HG03135 (cell line): ENCODE measurements around the gene PTTG1IP.
A peak's percentile ranks its signal among the peaks of the same experiment; 100 is the strongest.
"Not testable (repeated sequence)": the region's sequence is repeated elsewhere in the genome, so short reads cannot be mapped to it uniquely, and the experiment has no call there.

Source experiments
- ATAC-seq: cut with Tn5 transposase; IDR thresholded peaks from one replicate; pipeline ENCODE4 v1.9.1; 2021; ENCODE audit warnings: mild to moderate bottlenecking, moderate library complexity; ENCODE audit not compliant: unreplicated experiment

PTTG1IP gene

GRCh38 chr21:44883250-44883649 is 9.8 kb upstream of the PTTG1IP start:
- ATAC-seq = no peak

- ATAC-seq = no peak
Observed at GRCh38 chr21:44881198-44881872, 7.8 kb upstream of the PTTG1IP start.

- no peak for ATAC-seq
Observed at GRCh38 chr21:44880405-44881197, 7.1 kb upstream of the PTTG1IP start.

GRCh38 chr21:44879238-44879637 is 5.7 kb upstream of the PTTG1IP start:
- not testable (repeated sequence) for ATAC-seq

GRCh38 chr21:44878053-44878982 is 4.8 kb upstream of the PTTG1IP start:
- ATAC-seq = no peak

- ATAC-seq = no peak
Observed at GRCh38 chr21:44876849-44877575, 3.5 kb upstream of the PTTG1IP start.

GRCh38 chr21:44875316-44875700 is 1.8 kb upstream of the PTTG1IP start:
- ATAC-seq = no peak

- peak; percentile 8 for ATAC-seq
Observed at GRCh38 chr21:44874497-44875315, 1.2 kb upstream of the PTTG1IP start.

- ATAC-seq = no peak
Observed at GRCh38 chr21:44874240-44874496, 678 bp upstream of the PTTG1IP start.

GRCh38 chr21:44872649-44873355 is 688 bp downstream of the PTTG1IP start:
- ATAC-seq = no peak

- no peak for ATAC-seq
Observed at GRCh38 chr21:44872323-44872648, 1.2 kb downstream of the PTTG1IP start.

- ATAC-seq = no peak
Observed at GRCh38 chr21:44871576-44872269, 1.8 kb downstream of the PTTG1IP start.

GRCh38 chr21:44870748-44871495 is 2.6 kb downstream of the PTTG1IP start:
- no peak for ATAC-seq

GRCh38 chr21:44869781-44870747 is 3.4 kb downstream of the PTTG1IP start:
- ATAC-seq = no peak

- ATAC-seq = no peak
Observed at GRCh38 chr21:44868707-44869106, 4.8 kb downstream of the PTTG1IP start.

- ATAC-seq = no peak
Observed at GRCh38 chr21:44867999-44868700, 5.3 kb downstream of the PTTG1IP start.

GRCh38 chr21:44867464-44867863 is 6.0 kb downstream of the PTTG1IP start:
- no peak for ATAC-seq
